BE2C (cell line): Measurements from ENCODE around the gene C3.

ENCODE experiments used
- DNase-seq: peaks from one replicate; pipeline ENCODE4 v3.0.0-alpha.2; 2020
- H3K27me3 ChIP-seq: fragments of 250-450 bp; sonication (Bioruptor Pico); 2 replicates; pipeline ENCODE4 v1.5.1; 2020; ENCODE audit warnings: mild to moderate bottlenecking
- H3K36me3 ChIP-seq: fragments of 250-450 bp; sonication (Bioruptor Pico); 2 replicates; pipeline ENCODE4 v1.5.1; 2020; ENCODE audit warnings: mild to moderate bottlenecking
- H3K4me1 ChIP-seq: fragments of 250-450 bp; sonication (Bioruptor Pico); 2 replicates; pipeline ENCODE4 v1.5.1; 2020
- H3K4me3 ChIP-seq: 2 replicates; pipeline ENCODE4 v1.5.1; 2011; ENCODE audit warnings: low read depth, low read length
- H3K9me3 ChIP-seq: fragments of 250-450 bp; sonication (Bioruptor Pico); 2 replicates; pipeline ENCODE4 v1.5.1; 2020
- CTCF ChIP-seq: IDR thresholded peaks from 2 replicates; pipeline ENCODE4 v1.5.1; 2012; ENCODE audit warnings: mild to moderate bottlenecking, low read depth, low read length

C3 gene

GRCh38 chr19:6699935-6700334 is 20.5 kb downstream of the C3 start:
- H3K4me1 ChIP-seq, result no peaks in the 10 kb centered on the region
- no peak overlapping the region for H3K4me3 ChIP-seq
- DNase-seq, result no peak
- no peaks in the 10 kb centered on the region for H3K36me3 ChIP-seq
- no peak for TF ChIP-seq CTCF
- H3K27me3 ChIP-seq, result peaks cover 8% of the 10 kb centered on the region
- no peaks in the 10 kb centered on the region for H3K9me3 ChIP-seq

DNA sequence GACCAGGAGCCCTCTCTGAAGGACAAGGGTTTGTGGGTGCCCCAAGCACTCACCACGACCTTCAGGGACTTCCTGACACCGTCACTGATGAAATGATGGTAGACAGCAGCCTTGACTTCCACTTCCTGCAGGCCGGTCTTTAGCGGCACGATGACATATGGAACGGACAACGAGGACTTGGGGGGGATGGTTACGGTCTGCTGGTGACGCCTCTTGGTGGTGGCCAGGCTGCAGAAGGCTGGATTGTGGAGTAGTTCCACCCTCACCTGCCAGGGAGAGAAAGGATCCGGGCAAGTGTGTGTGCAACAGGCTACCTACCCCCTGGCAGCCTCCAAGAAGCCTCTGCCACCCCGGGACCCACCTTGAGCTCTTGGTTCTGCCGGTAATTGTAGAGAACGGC is 23.2 kb downstream of the C3 start:
- TF ChIP-seq CTCF, result no peak
- Histone ChIP-seq H3K4me1 (no peaks in the 10 kb centered on the region), H3K9me3 (no peaks in the 10 kb centered on the region), H3K36me3 (no peaks in the 10 kb centered on the region), H3K27me3 (0 out of 2 replicates have a peak, but pooled peaks cover 2% of the 10 kb centered on the region), H3K4me3 (no peak overlapping the region)
- DNase-seq, result no peak

DNA sequence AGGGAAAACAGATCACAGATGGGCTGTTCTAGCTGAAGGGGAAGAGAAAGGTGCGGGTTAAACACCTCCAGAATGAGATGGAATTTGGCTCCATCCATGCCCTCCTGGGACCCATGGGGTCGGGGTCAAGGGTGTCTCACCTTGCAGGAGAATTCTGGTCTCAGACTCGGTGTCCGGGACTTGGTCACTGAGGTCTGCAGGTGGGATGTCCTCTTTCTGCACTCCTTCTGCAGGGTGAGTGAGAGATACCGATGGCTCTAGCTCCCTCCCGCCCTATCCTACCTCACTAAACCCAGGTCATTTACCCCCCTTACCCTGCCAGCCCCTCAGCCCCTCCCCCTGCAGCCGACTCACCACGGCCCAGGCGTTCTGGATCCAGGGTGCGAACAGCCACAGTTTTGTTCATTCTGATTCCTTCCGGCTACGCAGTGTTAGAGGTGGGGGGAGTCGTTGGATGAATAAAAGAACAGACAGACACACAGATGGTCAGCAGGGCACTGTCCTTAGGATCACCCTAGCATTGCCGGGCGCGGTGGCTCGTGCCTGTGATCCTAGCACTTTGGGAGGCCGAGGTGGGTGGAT is 24.1 kb downstream of the C3 start:
- no peak for TF ChIP-seq CTCF
- Histone ChIP-seq H3K4me1 (no peaks in the 10 kb centered on the region), H3K4me3 (no peak overlapping the region), H3K27me3 (no peaks in the 10 kb centered on the region), H3K36me3 (no peaks in the 10 kb centered on the region), H3K9me3 (no peaks in the 10 kb centered on the region)
- DNase-seq, result no peak

DNA sequence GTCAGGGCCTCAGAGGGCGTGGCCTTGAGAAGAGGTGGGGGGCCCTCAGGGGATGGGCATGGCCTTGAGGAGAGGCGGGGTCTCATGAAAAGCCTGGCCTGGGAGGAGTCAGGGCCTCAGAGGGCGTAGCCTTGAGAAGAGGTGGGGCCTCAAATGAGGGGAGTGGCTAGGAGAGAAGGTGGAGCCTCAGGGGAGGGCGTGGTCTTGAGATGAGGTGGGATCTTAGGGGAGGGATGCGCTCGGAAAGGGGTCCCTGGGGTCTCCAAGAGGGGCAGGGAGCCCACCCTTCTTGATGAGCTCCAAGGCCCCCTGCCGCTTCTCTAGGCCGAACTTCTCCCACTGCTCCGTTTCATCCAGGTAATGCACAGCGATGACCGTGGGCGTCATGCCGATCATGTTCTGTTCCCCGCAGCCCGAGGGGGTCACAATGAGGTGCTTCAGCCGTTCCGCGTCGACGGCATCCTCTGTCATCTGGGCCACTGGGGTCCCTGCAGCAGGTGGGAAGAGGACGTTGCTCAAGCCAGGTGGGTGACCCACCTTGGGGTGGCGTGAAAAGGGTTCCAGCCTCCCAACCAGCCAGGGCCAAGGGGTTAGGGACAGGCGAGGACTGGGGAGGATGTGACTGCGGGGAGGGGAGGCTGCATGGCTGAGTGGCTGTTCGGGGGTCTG is 26.2 kb downstream of the C3 start:
- Histone ChIP-seq H3K27me3 (no peaks in the 10 kb centered on the region), H3K4me3 (no peak overlapping the region), H3K36me3 (no peaks in the 10 kb centered on the region), H3K4me1 (no peaks in the 10 kb centered on the region), H3K9me3 (no peaks in the 10 kb centered on the region)
- DNase-seq, result no peak
- TF ChIP-seq CTCF, result no peak

DNA sequence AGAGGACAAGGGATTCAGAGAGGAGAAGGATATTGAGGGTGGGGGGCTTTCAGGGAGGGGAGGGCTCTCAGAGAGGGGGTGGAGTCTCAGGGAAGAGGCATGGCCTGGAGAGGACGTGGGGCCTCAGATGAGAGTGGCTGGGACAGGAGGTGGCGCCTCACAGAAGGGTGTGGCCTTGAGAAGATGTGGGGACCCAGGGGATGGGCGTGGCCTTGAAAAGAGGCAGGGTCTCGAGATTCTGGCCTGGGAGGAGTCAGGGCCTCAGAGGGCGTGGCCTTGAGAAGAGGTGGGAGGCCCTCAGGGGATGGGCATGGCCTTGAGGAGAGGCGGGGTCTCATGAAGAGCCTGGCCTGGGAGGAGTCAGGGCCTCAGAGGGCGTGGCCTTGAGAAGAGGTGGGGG is 26.8 kb downstream of the C3 start:
- DNase-seq, result no peak
- Histone ChIP-seq H3K9me3 (no peaks in the 10 kb centered on the region), H3K4me1 (no peaks in the 10 kb centered on the region), H3K4me3 (no peak overlapping the region), H3K27me3 (no peaks in the 10 kb centered on the region), H3K36me3 (no peaks in the 10 kb centered on the region)
- TF ChIP-seq CTCF, result no peak

GRCh38 chr19:6693056-6693471 is 27.4 kb downstream of the C3 start:
- DNase-seq, result no peak
- Histone ChIP-seq H3K27me3 (no peaks in the 10 kb centered on the region), H3K4me3 (no peak overlapping the region), H3K9me3 (no peaks in the 10 kb centered on the region), H3K4me1 (no peaks in the 10 kb centered on the region), H3K36me3 (no peaks in the 10 kb centered on the region)
- TF ChIP-seq CTCF, result no peak
